Measurements from ENCODE around the gene ZFYVE28. TPM values are rescaled to one million over a fixed set of nuclear protein-coding genes. Genes with fewer than 3 reads are reported as not detected.

ZFYVE28 gene
- total and polyA plus RNA-seq, 8 donors: 4.9 to 88.8 (median 7.3) TPM

GRCh38 chr4:2389691-2390090, 28.8 kb downstream of the ZFYVE28 start:
- no peak overlapping the region for H3K27ac ChIP-seq
- TF ChIP-seq CTCF (IDR thresholded peaks at IDR 0.05) (no peak), EP300 (IDR thresholded peaks at IDR 0.05) (no peak), POLR2A (IDR thresholded peaks at IDR 0.05) (no peak), POLR2AphosphoS5 (IDR thresholded peaks at IDR 0.05) (no peak)
- WGBS, 5 donors: 71 to 90% (median 82%) methylated on average over 7 to 9 of the region's 9 CpGs

GRCh38 chr4:2388429-2389182, 29.8 kb downstream of the ZFYVE28 start:
- intact Hi-C loops (cut with DNase I; ENCODE audit: low total_unique reads): no loop called here
- peak in 1 of 2 donors; percentile 51 for DNase-seq

More at GRCh38 chr4:2389691-2390090, 28.8 kb downstream of the ZFYVE28 start:
- Histone ChIP-seq H3K4me3 (no peak overlapping the region), H3K27me3 (peaks cover 0 to 17% (median 0%) of the 10 kb centered on the region in 3 donors), H3K9me3 (no peaks in the 10 kb centered on the region), H3K36me3 (no peaks in the 10 kb centered on the region), H3K4me1 (peaks cover 0 to 19% (median 13%) of the 10 kb centered on the region in 4 donors)
- no peak for DNase-seq
- intact Hi-C loops (cut with DNase I; ENCODE audit: low total_unique reads): no loop called here

GRCh38 chr4:2387829-2388228, 30.6 kb downstream of the ZFYVE28 start:
- no peak overlapping the region for H3K4me3 ChIP-seq
- DNase-seq: no peak
- intact Hi-C loops (cut with DNase I; ENCODE audit: low total_unique reads): no loop called here
- no peak overlapping the region for H3K27ac ChIP-seq
- 90 to 96% (median 92%) methylated on average over 8 to 12 of the region's 12 CpGs for WGBS, 5 donors
- H3K27me3 ChIP-seq: peaks cover 0 to 12% (median 0%) of the 10 kb centered on the region in 3 donors
- H3K4me1 ChIP-seq: peaks cover 0 to 6% (median under 1%) of the 10 kb centered on the region in 4 donors
- TF ChIP-seq POLR2A (IDR thresholded peaks at IDR 0.05) (no peak), CTCF (IDR thresholded peaks at IDR 0.05) (no peak), POLR2AphosphoS5 (IDR thresholded peaks at IDR 0.05) (no peak), EP300 (IDR thresholded peaks at IDR 0.05) (no peak)
- no peaks in the 10 kb centered on the region for H3K9me3 ChIP-seq
- no peaks in the 10 kb centered on the region for H3K36me3 ChIP-seq

More at GRCh38 chr4:2388429-2389182, 29.8 kb downstream of the ZFYVE28 start:
- no peak overlapping the region for H3K4me3 ChIP-seq
- 52 to 61% (median 54%) methylated on average over 9 of the region's 9 CpGs for WGBS, 5 donors
- no peak for TF ChIP-seq EP300 (IDR thresholded peaks at IDR 0.05)
- no peak for TF ChIP-seq CTCF (IDR thresholded peaks at IDR 0.05)
- H3K4me1 ChIP-seq: peaks cover 0 to 12% (median 7%) of the 10 kb centered on the region in 4 donors
- H3K27me3 ChIP-seq: peaks cover 0 to 17% (median 0%) of the 10 kb centered on the region in 3 donors
- no peak overlapping the region for H3K27ac ChIP-seq
- H3K9me3 ChIP-seq: no peaks in the 10 kb centered on the region
- H3K36me3 ChIP-seq: no peaks in the 10 kb centered on the region

DNA sequence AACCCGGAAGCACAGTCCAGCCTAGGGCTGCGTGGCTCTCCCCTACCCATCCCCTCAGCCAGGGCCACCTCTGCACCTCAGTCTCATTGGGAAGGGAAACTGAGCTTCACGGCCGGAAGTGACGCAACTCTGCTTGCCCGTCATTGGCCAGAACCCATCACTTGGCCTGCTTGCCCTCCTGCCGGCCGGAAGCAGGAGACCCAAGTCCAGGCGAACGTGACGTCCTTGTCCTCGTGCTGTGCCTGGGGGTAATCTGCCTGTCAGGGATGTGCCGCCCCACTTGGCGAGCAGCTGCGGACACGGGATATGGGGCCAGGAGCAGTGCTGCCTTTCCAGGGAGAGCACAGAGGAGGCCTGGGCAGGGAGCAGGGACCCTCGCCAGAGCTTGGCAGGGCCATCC, 31.2 kb downstream of the ZFYVE28 start:
- Histone ChIP-seq H3K9me3 (no peaks in the 10 kb centered on the region), H3K4me1 (peaks cover 0 to 6% (median 0%) of the 10 kb centered on the region in 4 donors), H3K4me3 (no peak overlapping the region), H3K36me3 (no peaks in the 10 kb centered on the region), H3K27ac (no peak overlapping the region), H3K27me3 (peaks cover 0 to 12% (median 0%) of the 10 kb centered on the region in 3 donors)
- intact Hi-C loops (cut with DNase I; ENCODE audit: low total_unique reads): no loop called here
- TF ChIP-seq CTCF (IDR thresholded peaks at IDR 0.05): no peak
- TF ChIP-seq EP300 (IDR thresholded peaks at IDR 0.05): no peak
- TF ChIP-seq POLR2A (IDR thresholded peaks at IDR 0.05): no peak
- TF ChIP-seq POLR2AphosphoS5 (IDR thresholded peaks at IDR 0.05): no peak
- no peak for DNase-seq
- 95 to 98% (median 96%) methylated on average over 11 to 17 of the region's 17 CpGs for WGBS, 5 donors

Measured in stomach (tissue), 9 donors.